HG03045 (cell line): Measurements from ENCODE around the gene KIF1A.

Source experiments
- ATAC-seq: cut with Tn5 transposase; IDR thresholded peaks from one replicate; pipeline ENCODE4 v1.9.1; 2021; ENCODE audit warnings: mild to moderate bottlenecking, moderate library complexity; ENCODE audit not compliant: unreplicated experiment

The KIF1A gene

DNA sequence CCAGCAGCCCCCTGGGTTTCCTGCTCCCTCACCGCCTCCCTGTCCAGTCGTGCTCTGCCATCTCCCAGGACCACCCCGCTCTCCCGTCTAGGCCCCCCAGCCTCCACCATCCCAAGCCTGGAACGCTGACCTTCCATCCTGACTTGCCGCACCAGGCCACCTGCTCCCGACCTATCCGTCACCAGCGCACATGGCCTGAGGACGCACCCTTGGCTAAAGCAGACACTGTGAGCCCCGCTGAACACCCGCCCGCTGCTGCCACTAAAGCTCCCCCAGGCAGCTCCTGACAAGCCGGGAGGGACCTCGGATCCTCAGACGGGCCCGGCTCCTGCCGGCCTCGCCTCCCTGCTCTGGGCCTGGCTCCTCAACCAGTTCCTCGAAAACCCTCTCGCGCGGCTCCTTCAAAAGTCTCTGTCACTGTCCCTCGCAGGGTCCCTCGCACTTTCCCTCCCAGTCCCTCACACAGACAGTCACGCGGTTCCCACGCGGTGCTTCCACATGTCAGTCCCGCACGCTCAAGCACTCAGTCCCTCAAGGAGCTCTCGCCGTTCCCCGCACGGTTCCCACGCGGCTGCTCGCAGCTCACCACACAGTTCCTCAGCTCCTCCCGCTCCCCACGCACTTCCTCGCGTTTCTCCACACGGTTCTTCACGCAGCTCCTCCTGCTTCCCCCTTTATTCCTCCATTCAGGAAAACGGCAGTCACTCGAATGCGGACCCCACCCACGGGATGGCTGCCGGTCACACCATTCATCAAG is 42.4 kb downstream of the KIF1A start:
- ATAC-seq = no peak

DNA sequence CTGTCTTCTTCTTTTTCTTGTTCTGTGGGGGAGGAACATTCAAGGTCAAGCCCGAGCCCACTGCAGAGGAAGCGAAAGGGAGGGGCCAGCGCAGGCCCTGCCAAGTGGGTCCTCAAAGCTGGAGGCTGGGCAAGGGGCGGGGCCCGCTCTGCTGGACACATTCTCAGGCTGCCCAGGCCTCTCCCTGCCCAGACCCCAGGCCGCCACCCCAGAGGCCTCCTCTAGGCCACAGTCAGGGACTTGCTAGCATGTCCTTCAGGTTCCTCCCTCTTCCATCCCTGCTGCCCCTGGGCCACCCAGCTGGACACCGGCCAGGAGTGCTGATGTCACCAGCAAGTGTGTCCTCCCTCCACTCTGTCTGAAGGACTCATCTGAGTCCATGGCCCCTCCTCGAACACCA is 44.1 kb downstream of the KIF1A start:
- ATAC-seq = no peak

DNA sequence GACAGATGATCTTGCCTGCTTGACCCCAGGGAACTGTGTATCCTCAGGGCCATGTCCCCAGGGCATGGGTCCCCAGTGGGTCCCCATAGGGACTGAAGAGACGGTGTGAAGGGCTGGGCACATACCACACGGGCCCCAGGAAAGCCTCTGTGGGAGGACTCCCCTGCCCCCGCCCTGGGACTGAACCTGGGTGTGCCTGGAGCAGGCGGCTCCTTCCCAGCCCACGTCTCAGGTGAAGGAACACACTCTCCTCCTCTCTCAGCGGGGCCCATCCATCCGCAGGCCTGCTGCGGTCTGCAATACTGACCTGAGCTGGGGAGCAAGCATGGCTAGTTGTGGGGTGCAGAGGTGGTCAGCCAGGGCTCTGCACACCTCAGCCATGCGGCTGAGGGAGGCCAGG is 45.2 kb downstream of the KIF1A start:
- ATAC-seq = no peak

DNA sequence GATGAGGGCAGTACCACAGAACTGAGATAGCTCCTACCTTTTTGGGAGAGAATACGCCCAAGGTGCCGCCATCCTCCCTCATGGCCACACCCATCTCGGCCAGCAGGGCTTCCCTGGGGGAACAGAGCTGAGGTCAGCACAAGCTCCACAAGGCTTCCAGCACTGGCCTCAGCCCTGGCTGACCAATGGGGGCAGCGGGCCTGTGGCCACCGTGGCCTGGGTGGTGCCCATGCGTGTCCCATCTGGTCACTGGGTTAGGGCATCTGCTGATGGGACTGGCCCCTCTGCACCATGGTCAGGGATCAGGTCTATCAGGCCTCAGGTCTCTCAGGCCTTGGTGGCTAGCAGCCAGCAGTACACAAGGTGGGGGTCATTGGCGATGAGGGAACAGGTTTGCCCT is 50.9 kb downstream of the KIF1A start:
- ATAC-seq = no peak

- no peak for ATAC-seq
Measured at GRCh38 chr2:240768216-240768615, 51.8 kb downstream of the KIF1A start.

GRCh38 chr2:240767341-240767740 is 52.7 kb downstream of the KIF1A start:
- no peak for ATAC-seq

DNA sequence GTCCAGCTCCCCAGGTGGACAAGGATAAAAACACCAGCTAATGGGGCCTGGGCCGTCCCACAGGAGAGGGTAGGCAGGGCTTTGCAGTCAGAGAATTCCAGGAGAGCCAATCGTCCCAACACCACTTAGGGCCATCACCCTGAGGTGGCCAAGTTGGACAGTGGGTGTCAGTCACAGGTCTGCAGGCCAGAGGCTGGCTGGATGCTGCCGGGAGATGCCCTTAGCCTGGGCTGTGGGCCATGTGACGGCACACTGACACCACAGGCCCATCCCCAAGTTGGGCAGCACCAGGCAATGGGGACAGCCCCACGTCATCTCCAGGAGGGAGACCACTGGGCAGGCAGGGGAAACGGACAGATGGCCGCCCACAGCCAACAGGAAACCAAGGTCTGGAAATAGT is 53.9 kb downstream of the KIF1A start:
- ATAC-seq = no peak

GRCh38 chr2:240765007-240765406 is 55.0 kb downstream of the KIF1A start:
- ATAC-seq = no peak

- ATAC-seq = no peak
Measured at GRCh38 chr2:240764605-240765004, 55.4 kb downstream of the KIF1A start.

DNA sequence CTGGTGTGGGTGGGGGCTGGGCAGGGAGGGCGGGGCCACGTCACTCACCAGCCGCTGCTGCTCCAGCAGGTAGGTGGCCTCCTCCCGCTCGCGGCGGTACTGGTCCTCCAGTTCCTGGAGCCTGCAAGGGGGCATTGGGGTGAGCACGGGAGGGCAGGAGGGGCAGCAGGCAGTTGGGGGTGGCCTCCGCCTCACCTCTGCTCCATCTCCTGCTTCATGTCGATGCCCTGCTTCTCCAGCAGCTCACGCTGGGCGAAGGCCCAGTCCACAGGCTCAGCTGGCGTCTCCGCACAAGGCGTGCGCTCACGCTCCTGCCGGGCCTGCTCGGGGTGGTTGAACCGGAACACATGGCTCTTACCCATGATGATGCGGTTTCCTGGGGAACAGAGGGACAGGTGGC is 57.0 kb downstream of the KIF1A start:
- no peak for ATAC-seq

- no peak for ATAC-seq
Measured at GRCh38 chr2:240762249-240762648, 57.8 kb downstream of the KIF1A start.

- no peak for ATAC-seq
Measured at GRCh38 chr2:240760576-240761246, 59.3 kb downstream of the KIF1A start.

GRCh38 chr2:240760121-240760520 is 59.9 kb downstream of the KIF1A start:
- ATAC-seq = no peak

DNA sequence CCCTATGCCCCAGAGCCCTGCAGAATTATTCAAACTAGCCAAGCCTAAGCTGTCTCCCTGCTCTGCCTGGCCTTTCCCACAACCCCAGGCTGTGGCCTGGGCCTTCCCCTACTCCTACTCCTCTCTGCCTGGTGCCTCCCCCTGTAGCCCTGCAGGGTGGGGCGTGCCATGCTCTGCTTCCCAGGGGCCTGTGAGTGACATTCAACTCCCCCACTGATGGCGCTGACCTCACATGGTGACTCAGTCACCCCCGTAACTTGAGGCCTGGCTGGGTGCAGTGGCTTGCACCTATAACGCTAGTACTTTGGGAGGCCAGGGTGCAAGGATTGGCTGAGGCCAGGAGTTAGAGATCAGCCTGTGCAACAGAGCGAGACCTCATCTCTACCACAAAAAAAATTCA is 60.6 kb downstream of the KIF1A start:
- peak; percentile 44 for ATAC-seq

DNA sequence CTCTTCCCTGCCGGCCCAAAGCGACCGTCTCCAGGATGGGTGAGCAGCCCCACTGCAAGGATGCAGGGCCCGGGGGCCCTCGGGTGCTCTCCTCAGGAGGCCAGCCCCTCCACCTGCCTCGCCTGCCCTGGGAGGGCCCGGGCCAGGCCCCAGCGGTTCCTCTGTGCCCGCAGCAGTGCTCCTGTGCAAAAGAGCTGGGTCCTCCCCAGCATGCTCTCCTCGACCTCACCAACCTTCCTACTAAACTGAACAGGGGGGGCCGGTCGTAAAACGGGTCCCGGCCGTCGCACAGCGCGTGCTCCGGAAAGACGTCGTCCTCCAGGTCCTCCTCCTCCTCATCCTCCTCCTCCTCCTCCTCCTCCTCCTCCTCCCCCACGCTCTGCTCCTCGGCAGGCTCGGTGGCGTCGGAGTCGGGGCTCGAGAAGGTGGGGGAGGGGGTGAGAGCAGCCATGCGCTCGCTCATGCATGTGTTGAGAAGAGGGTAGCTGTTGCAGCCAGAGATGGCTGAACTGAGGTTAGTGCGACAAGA is 62.9 kb downstream of the KIF1A start:
- ATAC-seq = no peak

DNA sequence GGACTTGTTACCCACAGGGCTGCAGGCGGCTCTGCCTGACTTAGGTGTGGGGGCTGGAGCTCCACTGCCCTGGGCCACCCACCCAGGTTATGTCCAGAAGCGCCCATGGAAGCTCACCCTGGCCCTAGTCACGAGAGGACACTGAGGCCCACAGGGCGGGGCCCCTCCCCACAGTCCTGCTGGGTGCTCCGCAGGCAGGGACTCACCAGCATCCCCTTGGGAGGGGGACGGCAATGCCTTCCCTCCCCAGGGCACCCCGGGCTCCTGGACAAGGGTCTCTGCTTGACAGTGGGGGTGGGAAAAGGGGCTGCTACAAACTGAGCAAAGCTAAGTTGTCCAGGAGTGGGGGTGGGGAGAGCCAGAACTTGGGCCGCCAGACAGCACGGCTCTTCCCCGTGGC is 67.8 kb downstream of the KIF1A start:
- no peak for ATAC-seq

GRCh38 chr2:240750409-240750808 is 69.6 kb downstream of the KIF1A start:
- no peak for ATAC-seq

GRCh38 chr2:240749516-240749915 is 70.5 kb downstream of the KIF1A start:
- no peak for ATAC-seq

- no peak for ATAC-seq
Measured at GRCh38 chr2:240747256-240747655, 72.8 kb downstream of the KIF1A start.

- ATAC-seq = no peak
Measured at GRCh38 chr2:240746671-240747070, 73.3 kb downstream of the KIF1A start.

- no peak for ATAC-seq
Measured at GRCh38 chr2:240745962-240746361, 74.1 kb downstream of the KIF1A start.

DNA sequence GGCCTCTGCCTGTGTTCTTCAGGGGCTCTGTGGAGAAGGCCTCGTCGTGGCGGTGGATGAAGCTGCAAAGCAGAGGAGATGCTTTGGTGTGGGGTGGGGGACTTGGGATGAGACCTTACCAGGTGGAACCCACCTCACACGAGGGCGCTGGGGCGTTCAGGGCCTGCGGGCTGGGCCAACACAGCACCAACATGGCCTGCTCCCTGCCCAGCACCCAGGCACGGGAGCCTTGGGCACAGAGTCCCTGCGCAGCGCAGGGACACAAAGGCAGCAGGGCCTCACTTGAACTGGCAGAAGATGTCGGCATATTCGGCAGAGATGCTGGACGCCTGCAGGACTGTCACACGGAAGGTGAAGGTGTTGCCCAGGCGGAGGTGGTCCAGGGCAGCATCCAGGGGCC is 74.6 kb downstream of the KIF1A start:
- no peak for ATAC-seq
